Neural cell (in vitro differentiated cells): ENCODE results near the gene CFL1. TPM values are rescaled to one million over a fixed set of nuclear protein-coding genes. Genes with fewer than 3 reads are reported as not detected.

Experiments used
- H2AFZ ChIP-seq: fragments of 200-600, 300-800 bp; sonication (generic), shearing (Covaris generic); 2 replicates; pipeline ENCODE4 v1.6.0; 2014; ENCODE audit warnings: low read depth, mild to moderate bottlenecking, antibody characterized with exemption, low read length, moderate library complexity
- H3F3A ChIP-seq: fragments of 200-600 bp; shearing (Covaris generic); 2 replicates; pipeline ENCODE4 v1.6.1; 2016; ENCODE audit warnings: mild to moderate bottlenecking, moderate library complexity, mixed read lengths, antibody characterized with exemption, low read length; ENCODE audit not compliant: insufficient read depth, poor library complexity, severe bottlenecking
- H3K27ac ChIP-seq: fragments of 200-600, 300-800 bp; sonication (generic), shearing (Covaris generic); 2 replicates; pipeline ENCODE4 v1.5.1; 2014; ENCODE audit warnings: mild to moderate bottlenecking, low read length, moderate library complexity
- H3K27me3 ChIP-seq: fragments of 300-800, 200-600 bp; sonication (generic), shearing (Covaris generic); 2 replicates; pipeline ENCODE4 v1.6.0; 2014; ENCODE audit warnings: mild to moderate bottlenecking, low read depth, low read length, moderate library complexity; ENCODE audit not compliant: insufficient read depth
- H3K36me3 ChIP-seq: fragments of 300-800, 200-600 bp; sonication (generic), shearing (Covaris generic); 2 replicates; pipeline ENCODE4 v1.5.1; 2014; ENCODE audit warnings: mild to moderate bottlenecking, antibody characterized with exemption, low read length, moderate library complexity; ENCODE audit not compliant: insufficient read depth
- H3K4me2 ChIP-seq: fragments of 300-800, 200-600 bp; sonication (generic), shearing (Covaris generic); 2 replicates; pipeline ENCODE4 v1.6.0; 2014; ENCODE audit warnings: mild to moderate bottlenecking, low read length
- H3K4me3 ChIP-seq: fragments of 300-800, 200-600 bp; sonication (generic), shearing (Covaris generic); 2 replicates; pipeline ENCODE4 v1.5.1; 2014; ENCODE audit warnings: mild to moderate bottlenecking, low read length, moderate library complexity
- H3K79me2 ChIP-seq: fragments of 200-600 bp; shearing (Covaris generic); replicated peaks from 2 replicates; pipeline ENCODE4 v1.6.0; 2014; ENCODE audit warnings: mild to moderate bottlenecking, low read length, moderate library complexity; ENCODE audit not compliant: insufficient read depth
- H3K9ac ChIP-seq: fragments of 300-800, 200-600 bp; sonication (generic), shearing (Covaris generic); 2 replicates; pipeline ENCODE4 v1.6.1; 2016; ENCODE audit warnings: mild to moderate bottlenecking, low read length, mixed read lengths
- H3K9me2 ChIP-seq: fragments of 200-600 bp; shearing (Covaris generic); 2 replicates; pipeline ENCODE4 v1.6.1; 2016; ENCODE audit warnings: mild to moderate bottlenecking, low read length, mixed read lengths; ENCODE audit not compliant: insufficient read depth
- H3K9me3 ChIP-seq: fragments of 200-600, 300-800 bp; sonication (generic), shearing (Covaris generic); 2 replicates; pipeline ENCODE4 v1.6.1; 2016; ENCODE audit warnings: mild to moderate bottlenecking, mixed run types, low read length, moderate library complexity, mixed read lengths
- H4K20me1 ChIP-seq: fragments of 200-600 bp; shearing (Covaris generic); 2 replicates; pipeline ENCODE4 v1.6.1; 2016; ENCODE audit warnings: mild to moderate bottlenecking, mixed run types; ENCODE audit not compliant: insufficient read depth
- CTCF ChIP-seq: fragments of 450-650 bp; IDR thresholded peaks from 2 replicates; pipeline ENCODE4 v1.5.1; 2014; ENCODE audit warnings: antibody characterized with exemption, mild to moderate bottlenecking, moderate library complexity; ENCODE audit not compliant: poor library complexity, severe bottlenecking
- EP300 ChIP-seq: fragments of 450-650 bp; conservative IDR thresholded peaks from 2 replicates; pipeline ENCODE4 v1.6.1; 2014; ENCODE audit warnings: antibody characterized with exemption, mild to moderate bottlenecking, moderate library complexity; ENCODE audit not compliant: poor library complexity, severe bottlenecking
- EZH2 ChIP-seq: fragments of 200-600, 300-800 bp; shearing (Covaris generic), sonication (generic); IDR thresholded peaks from 2 replicates; pipeline ENCODE4 v1.6.1; 2014; ENCODE audit warnings: antibody characterized with exemption, low read length, borderline replicate concordance, mild to moderate bottlenecking; ENCODE audit not compliant: insufficient read depth, poor library complexity, severe bottlenecking
- MXI1 ChIP-seq: fragments of 450-650 bp; conservative IDR thresholded peaks from 2 replicates; pipeline ENCODE4 v1.6.1; 2014; ENCODE audit warnings: antibody characterized with exemption, mild to moderate bottlenecking; ENCODE audit not compliant: poor library complexity, severe bottlenecking
- POLR2AphosphoS5 ChIP-seq: IDR thresholded peaks from 2 replicates; pipeline ENCODE4 v1.6.1; 2012
- RAD21 ChIP-seq: fragments of 450-650 bp; conservative IDR thresholded peaks from 2 replicates; pipeline ENCODE4 v1.6.1; 2014; ENCODE audit warnings: antibody characterized with exemption, mild to moderate bottlenecking, moderate library complexity
- REST ChIP-seq: IDR thresholded peaks from 2 replicates; pipeline ENCODE4 v1.6.1; 2012; ENCODE audit warnings: borderline replicate concordance
- SMC3 ChIP-seq: fragments of 450-650 bp; conservative IDR thresholded peaks from 2 replicates; pipeline ENCODE4 v1.6.1; 2014; ENCODE audit warnings: antibody characterized with exemption, mild to moderate bottlenecking, moderate library complexity; ENCODE audit not compliant: poor library complexity
- TAF1 ChIP-seq: IDR thresholded peaks from 2 replicates; pipeline ENCODE4 v1.6.1; 2012; ENCODE audit warnings: low read depth
- polyA plus RNA-seq: library from polyadenylated mRNA; depleted of rRNA; stranded (reverse); fragments of >200 nt; gene quantifications from 2 replicates; pipeline ENCODE4 v1.2.3, GENCODE V29; 2014

Gene CFL1
- polyA plus RNA-seq, 1 donor from 2014 or later: 1,633 TPM

GRCh38 chr11:65906602-65907001 lies 48.6 kb upstream of the CFL1 start:
- Histone ChIP-seq H3K79me2 (no peaks in the 10 kb centered on the region), H3K9ac (no peak overlapping the region), H3K36me3 (no peaks in the 10 kb centered on the region), H3K4me2 (no peak overlapping the region), H3K27me3 (peaks cover 27% of the 10 kb centered on the region), H4K20me1 (no peaks in the 10 kb centered on the region), H3K27ac (no peak overlapping the region), H3K9me2 (no peaks in the 10 kb centered on the region), H3K9me3 (no peaks in the 10 kb centered on the region), H3K4me3 (no peak overlapping the region), H2AFZ (no peak overlapping the region), H3F3A (no peaks in the 10 kb centered on the region)
- TF ChIP-seq TAF1 (no peak), EP300 (no peak), SMC3 (no peak), EZH2 (no peak), CTCF (no peak)

GRCh38 chr11:65903715-65904114 lies 45.7 kb upstream of the CFL1 start:
- no peak overlapping the region for H2AFZ ChIP-seq
- H3K36me3 ChIP-seq: no peaks in the 10 kb centered on the region
- H3K79me2 ChIP-seq: no peaks in the 10 kb centered on the region
- H3K4me2 ChIP-seq: no peak overlapping the region
- H3K9me3 ChIP-seq: no peaks in the 10 kb centered on the region
- H3K9me2 ChIP-seq: no peaks in the 10 kb centered on the region
- no peaks in the 10 kb centered on the region for H3F3A ChIP-seq
- no peaks in the 10 kb centered on the region for H4K20me1 ChIP-seq
- TF ChIP-seq SMC3: no peak
- TF ChIP-seq CTCF: no peak
- TF ChIP-seq POLR2AphosphoS5: no peak
- TF ChIP-seq REST: no peak
- TF ChIP-seq MXI1: no peak
- no peak for TF ChIP-seq RAD21
- no peak for TF ChIP-seq EP300
- no peak for TF ChIP-seq EZH2
- TF ChIP-seq TAF1: no peak
- H3K4me3 ChIP-seq: no peak overlapping the region
- H3K9ac ChIP-seq: no peak overlapping the region
- no peak overlapping the region for H3K27ac ChIP-seq
- H3K27me3 ChIP-seq: peaks cover 56% of the 10 kb centered on the region
